GM23248 (cell line): Measurements from ENCODE around the gene NCOA6. TPM values are rescaled to one million over a fixed set of nuclear protein-coding genes. Genes with fewer than 3 reads are reported as not detected.
"Not testable (repeated sequence)": the region's sequence is repeated elsewhere in the genome, so short reads cannot be mapped to it uniquely, and the experiment has no call there.

Source experiments
- DNase-seq: peaks from one replicate; pipeline ENCODE4 v3.0.0-alpha.2; 2015
- H2AFZ ChIP-seq: fragments of 200-600 bp; sonication (generic); 2 replicates; pipeline ENCODE4 v1.6.1; 2016; ENCODE audit warnings: antibody characterized with exemption
- H3F3A ChIP-seq: fragments of 200-600 bp; sonication (generic); 2 replicates; pipeline ENCODE4 v1.6.1; 2016; ENCODE audit warnings: mild to moderate bottlenecking, antibody characterized with exemption, mixed run types; ENCODE audit not compliant: insufficient read depth
- H3K27ac ChIP-seq: fragments of 200-600 bp; sonication (generic); 2 replicates; pipeline ENCODE4 v1.5.1; 2016; ENCODE audit warnings: mild to moderate bottlenecking
- H3K27me3 ChIP-seq: fragments of 200-600 bp; sonication (generic); replicated peaks from 2 replicates; pipeline ENCODE4 v1.6.1; 2016; ENCODE audit warnings: mild to moderate bottlenecking; ENCODE audit not compliant: insufficient read depth
- H3K36me3 ChIP-seq: fragments of 200-600 bp; sonication (generic); 2 replicates; pipeline ENCODE4 v1.6.1; 2016; ENCODE audit warnings: low read depth, mild to moderate bottlenecking
- H3K4me1 ChIP-seq: fragments of 200-600 bp; sonication (generic); 2 replicates; pipeline ENCODE4 v1.6.1; 2016; ENCODE audit warnings: mild to moderate bottlenecking; ENCODE audit not compliant: insufficient read depth
- H3K4me2 ChIP-seq: fragments of 200-600 bp; sonication (generic); one replicate; pipeline ENCODE4 v1.6.1; 2016; ENCODE audit warnings: mild to moderate bottlenecking; ENCODE audit not compliant: unreplicated experiment
- H3K4me3 ChIP-seq: fragments of 200-600 bp; sonication (generic); 2 replicates; pipeline ENCODE4 v1.5.1; 2016; ENCODE audit warnings: mild to moderate bottlenecking
- H3K79me2 ChIP-seq: fragments of 200-600 bp; sonication (generic); 2 replicates; pipeline ENCODE4 v1.6.1; 2016; ENCODE audit warnings: mild to moderate bottlenecking; ENCODE audit not compliant: insufficient read depth
- H3K9ac ChIP-seq: fragments of 200-600 bp; sonication (generic); 2 replicates; pipeline ENCODE4 v1.6.1; 2016; ENCODE audit warnings: mild to moderate bottlenecking
- H3K9me2 ChIP-seq: fragments of 200-600 bp; sonication (generic); 2 replicates; pipeline ENCODE4 v1.6.1; 2016; ENCODE audit warnings: mixed run types, mild to moderate bottlenecking, moderate library complexity; ENCODE audit not compliant: insufficient read depth
- H3K9me3 ChIP-seq: fragments of 200-600 bp; sonication (generic); one replicate; pipeline ENCODE4 v1.6.1; 2017; ENCODE audit warnings: low read depth
- H4K20me1 ChIP-seq: fragments of 200-600 bp; sonication (generic); 2 replicates; pipeline ENCODE4 v1.6.0; 2016; ENCODE audit not compliant: insufficient read depth
- EZH2 ChIP-seq: fragments of 200-600 bp; sonication (generic); IDR thresholded peaks from 2 replicates; pipeline ENCODE4 v1.6.1; 2018; ENCODE audit warnings: antibody characterized with exemption, mild to moderate bottlenecking; ENCODE audit not compliant: insufficient read depth, poor library complexity, severe bottlenecking
- EZH2phosphoT487 ChIP-seq: fragments of 200-600 bp; sonication (generic); IDR thresholded peaks from 2 replicates; pipeline ENCODE4 v1.6.1; 2018; ENCODE audit warnings: antibody characterized with exemption, moderate library complexity, mild to moderate bottlenecking, low read depth; ENCODE audit not compliant: insufficient read depth
- WGBS, 2 experiments: methylation state at CpG; one replicate each; pipeline ENCODE4 v1.1.6; 2015 to 2017; ENCODE audit warnings: low lambda C conversion rate in 2 of 2, low coverage in 1 of 2; ENCODE audit errors: missing lambda C conversion rate in 2 of 2; 5-methylcytosine and 5-hydroxymethylcytosine counted together
- in situ Hi-C: fragments of 300-500 bp; cut with MboI; formaldehyde crosslinking; loops from 2 replicates; pipeline ENCODE4 v1.15.0; 2020
- polyA plus RNA-seq: library from polyadenylated mRNA; unstranded; fragments of >200 nt; fragmentation: Nextera tagmentation; extraction: Ambion mirVana; gene quantifications from 2 replicates; pipeline ENCODE4 v1.2.1, GENCODE V29; 2016
- total RNA-seq: library from RNA; depleted of rRNA; stranded (reverse); fragments of >200 nt; shearing (Covaris generic); gene quantifications from 2 replicates; pipeline ENCODE4 v1.2.3, GENCODE V29; 2014

NCOA6 gene
- total and polyA plus RNA-seq, 2 experiments from 2014 or later = 6.6 to 12.6 TPM

DNA sequence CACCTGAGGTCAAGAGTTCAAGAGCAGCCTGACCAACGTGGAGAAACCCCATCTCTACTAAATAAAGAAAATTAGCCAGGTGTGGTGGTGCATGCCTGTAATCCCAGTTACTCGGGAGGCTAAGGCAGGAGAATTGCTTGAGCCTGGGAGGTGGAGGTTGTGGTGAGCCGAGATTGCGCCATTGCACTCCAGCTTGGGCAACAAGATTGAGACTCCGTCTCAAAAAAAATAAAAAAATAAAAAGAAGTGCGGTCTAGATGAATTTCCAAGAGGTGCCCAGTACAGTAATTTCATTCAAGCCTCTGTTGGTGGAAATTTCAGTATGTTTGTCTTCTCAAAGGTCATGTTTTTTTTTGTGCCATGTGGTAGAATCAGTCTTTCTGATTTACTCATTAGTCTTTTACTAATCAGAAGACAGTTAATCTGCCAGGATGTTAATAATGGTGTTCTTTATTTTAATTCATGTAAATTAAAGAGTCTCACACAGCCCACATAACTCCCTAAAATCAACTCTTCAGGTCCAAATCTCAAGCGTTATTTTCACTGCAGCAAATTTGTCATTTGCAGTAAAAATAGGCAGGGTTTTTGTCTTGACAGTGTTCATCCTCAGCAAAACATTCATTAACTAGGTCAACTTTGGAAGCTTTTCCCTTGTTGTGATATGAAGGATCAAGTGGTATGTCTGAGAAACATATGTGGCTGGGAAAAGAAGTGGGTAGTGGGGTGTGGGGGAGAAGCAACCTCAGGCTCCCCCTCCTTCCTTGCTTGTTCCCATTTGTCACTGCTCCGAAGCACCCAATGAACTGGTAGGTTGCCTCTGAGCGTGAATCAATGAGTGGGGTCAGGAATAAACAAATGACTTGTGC is 108.0 kb downstream of the NCOA6 start:
- Histone ChIP-seq H2AFZ (no peak overlapping the region), H3F3A (peaks cover 41% of the 10 kb centered on the region), H4K20me1 (no peaks in the 10 kb centered on the region), H3K4me2 (no peak overlapping the region), H3K27me3 (no peaks in the 10 kb centered on the region), H3K79me2 (no peaks in the 10 kb centered on the region), H3K36me3 (no peaks in the 10 kb centered on the region), H3K9me3 (no peaks in the 10 kb centered on the region), H3K4me3 (no peak overlapping the region), H3K4me1 (peaks cover 37% of the 10 kb centered on the region), H3K9ac (no peak overlapping the region), H3K9me2 (no peaks in the 10 kb centered on the region), H3K27ac (no peak overlapping the region)
- DNase-seq = no peak
- TF ChIP-seq EZH2 (no peak), EZH2phosphoT487 (no peak)
- in situ Hi-C loops = loop anchor here (25.0 kb wide), 1 partner anchor 405 kb away; the partner anchor contains the start of gene AHCY
- 93 to 94% methylated on average over 9 of the region's 9 CpGs for WGBS, 2 experiments

DNA sequence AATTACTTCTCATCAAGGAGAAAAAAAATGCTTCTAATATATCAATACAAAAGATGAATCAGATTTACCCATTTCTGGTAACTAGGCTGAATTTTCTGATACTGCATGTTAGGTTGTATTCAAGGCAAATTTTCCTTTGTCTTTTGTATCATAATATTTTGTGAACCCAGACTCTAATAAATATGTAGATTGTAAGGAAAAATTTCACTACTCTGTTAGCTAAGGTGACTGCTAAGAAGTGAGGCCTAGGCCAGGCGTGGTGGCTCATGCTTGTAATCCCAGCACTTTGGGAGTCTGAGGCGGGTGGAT is 108.6 kb downstream of the NCOA6 start:
- H3K4me1 ChIP-seq = peaks cover 36% of the 10 kb centered on the region
- in situ Hi-C loops = loop anchor here (25.0 kb wide), 1 partner anchor 405 kb away; the partner anchor contains the start of gene AHCY
- H3K4me2 ChIP-seq = no peak overlapping the region
- no peaks in the 10 kb centered on the region for H3K27me3 ChIP-seq
- no peak overlapping the region for H2AFZ ChIP-seq
- H3K27ac ChIP-seq = no peak overlapping the region
- H3K9me3 ChIP-seq = no peaks in the 10 kb centered on the region
- H3K4me3 ChIP-seq = no peak overlapping the region
- no peak for TF ChIP-seq EZH2
- TF ChIP-seq EZH2phosphoT487 = no peak
- H3K36me3 ChIP-seq = no peaks in the 10 kb centered on the region
- no peak for DNase-seq
- H3F3A ChIP-seq = peaks cover 45% of the 10 kb centered on the region
- H3K9ac ChIP-seq = no peak overlapping the region
- WGBS, 2 experiments = 97 to 100% methylated on average over 2 of the region's 2 CpGs
- H3K79me2 ChIP-seq = no peaks in the 10 kb centered on the region
- H3K9me2 ChIP-seq = no peaks in the 10 kb centered on the region
- H4K20me1 ChIP-seq = no peaks in the 10 kb centered on the region

DNA sequence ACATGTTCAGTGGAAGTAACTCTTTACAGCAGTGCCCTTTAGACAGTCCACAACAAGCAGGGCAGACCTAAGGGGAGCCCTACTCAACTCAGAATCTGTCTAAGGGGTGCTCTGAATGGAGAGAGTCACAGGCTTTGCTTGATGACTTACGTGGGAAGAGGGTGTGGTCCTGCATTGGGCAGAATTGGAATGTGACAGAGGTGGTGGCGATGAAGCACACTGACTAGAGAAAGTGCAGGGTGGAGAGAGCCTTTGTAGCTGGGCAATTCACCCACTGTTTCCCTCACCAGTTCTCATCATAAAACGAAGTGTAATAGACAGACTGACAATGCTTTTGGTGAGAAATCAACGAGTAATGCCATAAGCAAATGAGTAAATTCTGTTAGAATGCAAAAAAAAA is 110.1 kb downstream of the NCOA6 start:
- peak; percentile 77 for DNase-seq
- Histone ChIP-seq H3K27me3 (no peaks in the 10 kb centered on the region), H3K4me1 (peaks cover 36% of the 10 kb centered on the region), H3K27ac (peak overlapping the region; percentile 62), H3K36me3 (no peaks in the 10 kb centered on the region), H3K9ac (peak overlapping the region; percentile 42; the same call in 1 of the 2 replicates), H3F3A (peaks cover 49% of the 10 kb centered on the region), H3K9me3 (no peaks in the 10 kb centered on the region), H3K4me3 (no peak overlapping the region), H3K4me2 (peak overlapping the region; percentile 43), H2AFZ (no peak overlapping the region), H4K20me1 (no peaks in the 10 kb centered on the region), H3K9me2 (no peaks in the 10 kb centered on the region), H3K79me2 (no peaks in the 10 kb centered on the region)
- in situ Hi-C loops = loop anchor here (25.0 kb wide), 1 partner anchor 403 kb away; the partner anchor contains the start of gene AHCY
- 36 to 38% methylated on average over 4 of the region's 4 CpGs for WGBS, 2 experiments
- TF ChIP-seq EZH2phosphoT487 = no peak
- TF ChIP-seq EZH2 = no peak

DNA sequence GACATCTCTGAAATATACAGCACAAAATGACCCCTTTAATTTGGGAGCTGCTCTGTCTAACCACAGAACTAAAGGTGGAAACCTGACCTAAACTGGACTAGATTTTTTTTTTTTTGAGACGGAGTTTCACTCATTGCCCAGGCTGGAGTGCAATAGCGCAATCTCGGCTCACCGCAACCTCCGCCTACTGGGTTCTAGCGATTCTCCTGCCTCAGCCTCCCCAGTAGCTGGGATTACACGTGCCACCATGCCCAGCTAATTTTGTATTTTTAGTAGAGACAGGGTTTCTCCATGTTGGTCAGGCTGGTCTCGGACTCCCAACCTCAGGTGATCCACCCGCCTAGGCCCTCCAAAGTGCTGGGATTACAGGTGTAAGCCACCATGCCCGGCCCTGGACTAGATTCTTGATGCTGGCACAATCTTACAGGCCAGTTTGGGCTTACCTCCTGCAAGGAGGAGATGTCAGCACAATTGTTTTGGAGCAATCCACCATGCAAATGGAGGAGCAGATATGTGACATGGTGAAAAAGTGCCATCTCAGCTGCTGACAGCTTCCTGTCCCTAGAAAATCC is 111.4 kb downstream of the NCOA6 start:
- not testable (repeated sequence) for H3K79me2 ChIP-seq, H3K4me2 ChIP-seq, H4K20me1 ChIP-seq, H2AFZ ChIP-seq, H3K9me2 ChIP-seq, H3K36me3 ChIP-seq, H3K27me3 ChIP-seq, DNase-seq, H3K9me3 ChIP-seq, H3K4me3 ChIP-seq, H3K9ac ChIP-seq
- Histone ChIP-seq H3K4me1 (peaks cover 36% of the 10 kb centered on the region), H3K27ac (peak overlapping the region; percentile 67), H3F3A (peaks cover 49% of the 10 kb centered on the region)
- in situ Hi-C loops = loop anchor here (25.0 kb wide), 1 partner anchor 402 kb away; the partner anchor contains the start of gene AHCY
- 91 to 93% methylated on average over 10 of the region's 10 CpGs for WGBS, 2 experiments
